HG02763 (cell line): Measurements from ENCODE around the gene CBX2.
"Not testable (repeated sequence)": the region's sequence is repeated elsewhere in the genome, so short reads cannot be mapped to it uniquely, and the experiment has no call there.

Experiments
- ATAC-seq: cut with Tn5 transposase; IDR thresholded peaks from one replicate; pipeline ENCODE4 v1.9.1; 2021; ENCODE audit warnings: mild to moderate bottlenecking, moderate library complexity; ENCODE audit not compliant: unreplicated experiment

The CBX2 gene

GRCh38 chr17:79769570-79770506 lies 8.1 kb upstream of the CBX2 start:
- no peak for ATAC-seq

- ATAC-seq, result no peak
Observed at GRCh38 chr17:79771276-79771675, 6.7 kb upstream of the CBX2 start.

GRCh38 chr17:79772726-79773125 lies 5.2 kb upstream of the CBX2 start:
- ATAC-seq, result not testable (repeated sequence)

- ATAC-seq, result no peak
Observed at GRCh38 chr17:79774561-79774975, 3.4 kb upstream of the CBX2 start.

GRCh38 chr17:79775632-79776031 lies 2.3 kb upstream of the CBX2 start:
- ATAC-seq, result no peak

GRCh38 chr17:79776376-79777119 lies 1.4 kb upstream of the CBX2 start:
- ATAC-seq, result no peak

- no peak for ATAC-seq
Observed at GRCh38 chr17:79777120-79777893, 641 bp upstream of the CBX2 start.

- ATAC-seq, result peak; percentile 8
Observed at GRCh38 chr17:79778504-79779083, 646 bp downstream of the CBX2 start.

GRCh38 chr17:79779084-79779529 lies 1.2 kb downstream of the CBX2 start:
- no peak for ATAC-seq

- no peak for ATAC-seq
Observed at GRCh38 chr17:79779661-79780365, 1.9 kb downstream of the CBX2 start.

- ATAC-seq, result no peak
Observed at GRCh38 chr17:79781012-79781650, 3.2 kb downstream of the CBX2 start.

- no peak for ATAC-seq
Observed at GRCh38 chr17:79781736-79782575, 4.0 kb downstream of the CBX2 start.

- ATAC-seq, result no peak
Observed at GRCh38 chr17:79783891-79784290, 5.9 kb downstream of the CBX2 start.

- ATAC-seq, result no peak
Observed at GRCh38 chr17:79784353-79785016, 6.5 kb downstream of the CBX2 start.

GRCh38 chr17:79785017-79785899 lies 7.3 kb downstream of the CBX2 start:
- no peak for ATAC-seq

GRCh38 chr17:79785900-79786810 lies 8.2 kb downstream of the CBX2 start:
- no peak for ATAC-seq
